Small intestine (tissue), 16 donors: Measurements from ENCODE around the gene PHIP. TPM values are rescaled to one million over a fixed set of nuclear protein-coding genes. Genes with fewer than 3 reads are reported as not detected.
A peak's percentile ranks its signal among the peaks of the same experiment; 100 is the strongest.

Experiments used
- DNase-seq, 2 donors: peaks; one replicate each; pipeline versions ENCODE4 v3.0.0 to v3.0.0-alpha.2; 2013
- FAIRE-seq: peaks from 2 replicates; lab custom pipeline; 2012; peaks lifted over from hg19 to GRCh38; lab: Jason Lieb, UNC
- H3K27ac ChIP-seq, 3 donors: one replicate each; pipeline ENCODE4 v1.5.1; 2013; ENCODE audit warnings: low read length in 2 of 3, mild to moderate bottlenecking in 2 of 3, control low read depth in 1 of 3, inconsistent platforms in 1 of 3, low read depth in 1 of 3, moderate library complexity in 1 of 3
- H3K27me3 ChIP-seq, 3 donors: one replicate each; pipeline ENCODE4 v1.6.1; 2013; ENCODE audit warnings: low read length in 3 of 3, inconsistent platforms in 1 of 3; ENCODE audit not compliant: control insufficient read depth in 3 of 3, insufficient read depth in 3 of 3
- H3K36me3 ChIP-seq, 3 donors: one replicate each; pipeline ENCODE4 v1.6.1; 2013; ENCODE audit warnings: low read length in 3 of 3, inconsistent platforms in 1 of 3, low read depth in 1 of 3, mild to moderate bottlenecking in 1 of 3, moderate library complexity in 1 of 3; ENCODE audit not compliant: control insufficient read depth in 3 of 3, insufficient read depth in 2 of 3
- H3K4me1 ChIP-seq, 3 donors: one replicate each; pipeline ENCODE4 v1.6.1; 2013; ENCODE audit warnings: low read length in 2 of 3, inconsistent platforms in 1 of 3, low read depth in 1 of 3, mild to moderate bottlenecking in 1 of 3, moderate library complexity in 1 of 3; ENCODE audit not compliant: control insufficient read depth in 3 of 3, insufficient read depth in 2 of 3
- H3K4me3 ChIP-seq, 3 donors: one replicate each; pipeline ENCODE4 v1.5.1; 2013; ENCODE audit warnings: low read length in 3 of 3, control low read depth in 1 of 3, inconsistent platforms in 1 of 3, low read depth in 1 of 3, mild to moderate bottlenecking in 1 of 3, moderate library complexity in 1 of 3
- H3K9me3 ChIP-seq, 2 donors: one replicate each; pipeline ENCODE4 v1.6.1; 2013; ENCODE audit warnings: low read depth in 1 of 2, low read length in 1 of 2; ENCODE audit not compliant: control insufficient read depth in 2 of 2, insufficient read depth in 1 of 2
- WGBS, 3 donors: extraction: QIAGEN DNeasy Blood & Tissue Kit; methylation state at CpG; one replicate each; pipeline ENCODE4 v1.1.7; 2013; 5-methylcytosine and 5-hydroxymethylcytosine counted together
- long read RNA-seq, 10 donors: transcript quantifications; one replicate each; lab custom pipeline, GENCODE V29; 2026
- polyA plus RNA-seq, 4 donors: library from polyadenylated mRNA; stranded (reverse) in 3 of 4; unstranded in 1 of 4; fragments of 200-250 nt in 3 of 4; fragments of 120-200 nt in 1 of 4; gene quantifications; one replicate each; pipeline versions ENCODE4 v1.2.1 to v1.2.3, GENCODE V29; 2013
- donor health status: healthy with polysubstance abuse.
- donor health status: control.
- donor health status: control.
- donor health status: Bipolar disorder and iron deficiency.
- donor health status: healthy.

PHIP gene
- 10 to 100 TPM in 1 of 4 donors, 1 to 10 TPM in 3; 6.0 to 31.8 (median 6.4) TPM for polyA plus RNA-seq
- long read RNA-seq, donor 1, result 0 reads
- long read RNA-seq, donor 2, result 0 reads
- long read RNA-seq, donor 3, partial matches to known transcripts, result 5 of 5 reads
- long read RNA-seq, donor 3, other reads (novel, unspliced or antisense), result 0 of 5 reads
- long read RNA-seq, donor 4, result 0 reads
- long read RNA-seq, donor 5, result 0 reads
- long read RNA-seq, donor 6, partial matches to known transcripts, result 18 of 18 reads
- long read RNA-seq, donor 6, other reads (novel, unspliced or antisense), result 0 of 18 reads
- long read RNA-seq, donor 7, result 0 reads
- long read RNA-seq, donor 8, result 0 reads
- long read RNA-seq, donor 9, result 0 reads
- long read RNA-seq, donor 10, partial matches to known transcripts, result 5 of 5 reads
- long read RNA-seq, donor 10, other reads (novel, unspliced or antisense), result 0 of 5 reads

DNA sequence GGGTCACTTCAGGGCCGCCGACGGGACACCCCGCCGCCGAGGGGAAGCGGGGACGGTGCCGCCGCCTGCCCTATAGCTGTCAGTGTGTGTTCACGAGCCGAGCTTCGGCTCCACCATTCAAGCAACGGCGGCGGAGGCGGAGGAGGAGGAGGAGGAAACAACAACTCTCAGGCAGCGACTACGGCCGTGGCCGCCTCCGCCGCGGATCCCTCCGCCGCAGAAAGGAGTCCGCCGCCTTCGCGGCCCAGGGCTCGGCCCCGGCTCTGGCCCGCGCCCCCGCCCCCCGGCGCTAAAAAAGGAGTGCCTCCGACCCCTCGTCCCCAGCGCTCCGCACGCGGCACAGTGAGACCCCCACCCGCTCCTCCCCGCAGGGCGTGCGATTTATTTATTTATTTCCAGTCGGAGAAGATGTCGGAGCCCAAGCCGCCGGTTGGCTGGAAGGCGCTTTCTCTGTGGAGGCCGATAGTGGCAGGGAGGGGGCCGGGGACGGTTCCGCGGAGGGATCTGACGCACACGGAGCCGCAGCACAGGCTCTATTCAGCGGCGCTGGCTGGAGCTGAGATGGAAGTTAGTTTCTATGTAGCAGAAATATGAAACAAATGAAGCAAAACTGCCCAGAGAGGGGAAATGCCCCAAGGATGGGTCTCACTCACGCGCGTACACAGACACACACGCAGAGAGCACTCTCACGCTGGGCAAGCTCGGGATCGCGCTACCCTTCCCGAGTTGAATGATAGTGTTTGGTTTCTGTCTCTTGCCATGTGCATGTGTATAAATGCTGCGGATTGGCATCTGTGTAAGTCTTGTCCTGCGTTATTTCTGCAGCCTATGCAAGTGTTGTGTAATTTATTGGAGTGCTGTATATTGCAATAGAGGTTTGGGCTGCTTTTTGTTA lies at the start of gene PHIP:
PHIP (minus strand) TSS at position 180 of the 895 bp plus-strand sequence. CDS start 186 bp downstream, outside the sequence.
- Histone ChIP-seq H3K36me3 (no peaks in the 10 kb centered on the region), H3K27me3 (no peaks in the 10 kb centered on the region), H3K4me3 (peak within 1 kb of the TSS; percentile 89 to 99 (median 97)), H3K4me1 (peaks cover 0 to 2% (median 0%) of the 10 kb centered on the region in 3 donors), H3K27ac (peak within 1 kb of the TSS; percentile 97 to 100 (median 99)), H3K9me3 (no peaks in the 10 kb centered on the region)
- 0% methylated on average over 58 to 73 of the region's 73 CpGs for WGBS, 3 donors
- FAIRE-seq (no peak), DNase-seq (peak; percentile 94 to 98)

GRCh38 chr6:79127660-79128059 lies 49.6 kb upstream of the PHIP start:
- no peak for FAIRE-seq
- Histone ChIP-seq H3K27ac (no peak overlapping the region), H3K4me3 (no peak overlapping the region), H3K36me3 (no peaks in the 10 kb centered on the region), H3K4me1 (no peaks in the 10 kb centered on the region), H3K9me3 (no peaks in the 10 kb centered on the region), H3K27me3 (peaks cover 0 to 3% (median 0%) of the 10 kb centered on the region in 3 donors)
- DNase-seq, result no peak

DNA sequence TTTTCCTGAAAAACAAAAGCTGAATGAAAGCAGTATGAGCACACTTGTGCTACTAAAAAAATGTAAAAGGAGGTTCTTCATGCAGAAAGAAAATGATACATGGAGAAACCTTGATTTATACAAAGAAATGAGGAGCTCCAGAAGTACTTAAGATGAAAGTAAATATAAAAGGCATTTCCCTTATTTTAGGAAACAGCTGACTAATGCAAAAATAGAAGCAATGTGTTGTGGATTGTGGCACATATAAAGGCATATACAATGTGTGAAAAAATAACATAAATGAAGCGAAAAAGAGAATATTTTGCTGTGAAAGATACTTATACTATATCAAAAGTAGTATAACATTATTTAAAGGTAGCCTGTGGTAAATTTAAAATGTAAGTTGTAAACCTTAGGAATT lies 41.2 kb upstream of the PHIP start:
- H3K36me3 ChIP-seq, result no peaks in the 10 kb centered on the region
- 83 to 96% (median 91%) methylated on average over 1 of the region's 1 CpG for WGBS, 3 donors
- no peaks in the 10 kb centered on the region for H3K9me3 ChIP-seq
- H3K4me1 ChIP-seq, result no peaks in the 10 kb centered on the region
- DNase-seq (no peak), FAIRE-seq (no peak)
- no peak overlapping the region for H3K27ac ChIP-seq
- no peak overlapping the region for H3K4me3 ChIP-seq
- peaks cover 0 to 2% (median 0%) of the 10 kb centered on the region in 3 donors for H3K27me3 ChIP-seq

GRCh38 chr6:79117752-79118151 lies 39.7 kb upstream of the PHIP start:
- H3K36me3 ChIP-seq, result no peaks in the 10 kb centered on the region
- DNase-seq (no peak), FAIRE-seq (no peak)
- no peaks in the 10 kb centered on the region for H3K4me1 ChIP-seq
- no peaks in the 10 kb centered on the region for H3K9me3 ChIP-seq
- no peak overlapping the region for H3K4me3 ChIP-seq
- H3K27ac ChIP-seq, result no peak overlapping the region
- 84 to 87% (median 84%) methylated on average over 2 of the region's 2 CpGs for WGBS, 3 donors
- peaks cover 0 to 2% (median 0%) of the 10 kb centered on the region in 3 donors for H3K27me3 ChIP-seq

- WGBS, 3 donors, result 65 to 80% (median 72%) methylated on average over 2 of the region's 2 CpGs
- Histone ChIP-seq H3K27me3 (peaks cover 0 to 2% (median 0%) of the 10 kb centered on the region in 3 donors), H3K36me3 (no peaks in the 10 kb centered on the region), H3K9me3 (no peaks in the 10 kb centered on the region), H3K4me1 (no peaks in the 10 kb centered on the region), H3K4me3 (no peak overlapping the region), H3K27ac (no peak overlapping the region)
- DNase-seq (no peak), FAIRE-seq (no peak)
Measured at GRCh38 chr6:79115553-79116182, 37.6 kb upstream of the PHIP start.

GRCh38 chr6:79111549-79111948 lies 33.5 kb upstream of the PHIP start:
- no peaks in the 10 kb centered on the region for H3K36me3 ChIP-seq
- DNase-seq (no peak), FAIRE-seq (no peak)
- no peaks in the 10 kb centered on the region for H3K27me3 ChIP-seq
- H3K9me3 ChIP-seq, result no peaks in the 10 kb centered on the region
- no peak overlapping the region for H3K4me3 ChIP-seq
- H3K4me1 ChIP-seq, result no peaks in the 10 kb centered on the region
- no peak overlapping the region for H3K27ac ChIP-seq

- no peak for FAIRE-seq
- 86 to 91% (median 88%) methylated on average over 2 of the region's 2 CpGs for WGBS, 3 donors
- Histone ChIP-seq H3K27ac (no peak overlapping the region), H3K27me3 (peaks cover 0 to 2% (median 0%) of the 10 kb centered on the region in 3 donors), H3K36me3 (no peaks in the 10 kb centered on the region), H3K4me1 (no peaks in the 10 kb centered on the region), H3K4me3 (no peak overlapping the region), H3K9me3 (no peaks in the 10 kb centered on the region)
- no peak for DNase-seq
Measured at GRCh38 chr6:79101164-79101563, 23.1 kb upstream of the PHIP start.

DNA sequence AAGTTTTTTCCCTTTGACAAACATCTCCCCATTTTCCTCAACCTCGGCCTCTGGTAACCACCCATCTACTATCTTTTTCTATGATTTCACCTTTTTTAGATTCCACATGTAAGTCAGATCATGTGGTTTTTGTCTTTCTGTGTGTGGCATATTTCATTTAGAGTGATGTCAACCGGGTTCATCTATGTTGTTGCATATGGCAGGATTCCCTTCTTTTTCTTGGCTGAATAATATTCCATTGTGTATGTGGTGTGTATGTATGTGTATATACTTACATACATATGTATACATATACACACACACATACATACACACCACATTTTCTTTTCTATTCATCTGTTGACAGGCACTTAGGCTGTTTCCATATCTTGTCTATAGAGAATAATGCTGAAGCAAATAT lies 22.2 kb upstream of the PHIP start:
- H3K4me1 ChIP-seq, result no peaks in the 10 kb centered on the region
- H3K27me3 ChIP-seq, result peaks cover 0 to 2% (median 0%) of the 10 kb centered on the region in 3 donors
- no peaks in the 10 kb centered on the region for H3K9me3 ChIP-seq
- DNase-seq (no peak), FAIRE-seq (no peak)
- H3K36me3 ChIP-seq, result no peaks in the 10 kb centered on the region
- 92 to 95% (median 93%) methylated on average over 2 of the region's 2 CpGs for WGBS, 3 donors
- H3K27ac ChIP-seq, result no peak overlapping the region
- no peak overlapping the region for H3K4me3 ChIP-seq
